ENCODE results near the gene HPN. TPM values are rescaled to one million over a fixed set of nuclear protein-coding genes. Genes with fewer than 3 reads are reported as not detected.

HPN gene
- total and polyA plus RNA-seq, 2 experiments from 2014 or later: 14.0 to 17.4 TPM

- TF ChIP-seq ZNF462 (CRISPR knock-in tag; IDR thresholded peaks at IDR 0.05) (no peak), REST (IDR thresholded peaks at IDR 0.05; ENCODE audit: unreplicated experiment) (no peak), JUNB (IDR thresholded peaks at IDR 0.05; ENCODE audit: unreplicated experiment) (no peak), ZNF114 (CRISPR knock-in tag; IDR thresholded peaks at IDR 0.05) (no peak), ZNF331 (CRISPR knock-in tag; IDR thresholded peaks at IDR 0.05; ENCODE audit: low read depth) (no peak)
Observed at GRCh38 chr19:35008891-35009341, 32.6 kb upstream of the HPN start (continued).

Data from GM23338 (cell line).